Body of pancreas (tissue), 4 donors: ENCODE measurements around the gene COPA. TPM values are rescaled to one million over a fixed set of nuclear protein-coding genes. Genes with fewer than 3 reads are reported as not detected.
"Not testable (repeated sequence)": the region's sequence is repeated elsewhere in the genome, so short reads cannot be mapped to it uniquely, and the experiment has no call there.

Experiments
- ATAC-seq: fragments of 150-250 bp; one replicate; pipeline ENCODE4 v1.9.1; 2016
- DNase-seq, 4 donors: peaks; one replicate each; pipeline ENCODE4 v3.0.0-alpha.2; 2019
- H3K27ac ChIP-seq, 4 donors: fragments of 200-600 bp; sonication (generic); 1 replicate in 3 of 4; 2 replicates in 1 of 4; pipeline versions ENCODE4 v1.5.1 to v1.6.1; 2016 to 2019; ENCODE audit warnings: mild to moderate bottlenecking in 1 of 4, mixed read lengths in 1 of 4, moderate library complexity in 1 of 4
- H3K27me3 ChIP-seq, 2 donors: fragments of 200-600 bp; sonication (generic); one replicate each; pipeline ENCODE4 v1.6.0; 2016; ENCODE audit warnings: mild to moderate bottlenecking in 1 of 2
- H3K36me3 ChIP-seq, 2 donors: fragments of 200-600 bp; sonication (generic); replicated peaks in 1 of 2; 2 replicates each; pipeline ENCODE4 v1.5.1; 2016; ENCODE audit warnings: low read depth in 2 of 2; ENCODE audit not compliant: insufficient read depth in 1 of 2
- H3K4me1 ChIP-seq: fragments of 200-600 bp; sonication (generic); one replicate; pipeline ENCODE4 v1.6.0; 2016
- H3K4me3 ChIP-seq, 2 donors: fragments of 200-600 bp; sonication (generic); 1 replicate in 1 of 2; 2 replicates in 1 of 2; pipeline ENCODE4 v1.5.1; 2016 to 2019
- H3K9me3 ChIP-seq, 3 donors: fragments of 200-600 bp; sonication (generic); 1 replicate in 2 of 3; 2 replicates in 1 of 3; pipeline ENCODE4 v1.5.1; 2016
- POLR2A ChIP-seq, 3 donors: fragments of 450-650 bp; IDR thresholded peaks; one replicate each; pipeline ENCODE4 v1.6.1; 2016; ENCODE audit warnings: antibody characterized with exemption in 3 of 3, mild to moderate bottlenecking in 2 of 3
- WGBS, 2 donors: methylation state at CpG; one replicate each; pipeline ENCODE4 v1.1.5; 2017; 5-methylcytosine and 5-hydroxymethylcytosine counted together
- intact Hi-C: fragments of 100-400 bp; cut with DNase I; formaldehyde crosslinking; loops from one replicate; pipeline ENCODE4 v1.15.1; 2023
- total RNA-seq, 2 donors: library from RNA; depleted of rRNA; stranded (reverse); fragments of >200 nt; gene quantifications; one replicate each; pipeline ENCODE4 v1.1.0, GENCODE V29; 2016
- TF ChIP-seq, protein P1 (sequence below), 7 experiments: fragments of 450-650 bp in 4 of 7; fragments of 200-600 bp in 3 of 7; sonication (generic) in 3 of 7; IDR thresholded peaks; one replicate each; pipeline ENCODE4 v1.5.1; 2016 to 2019; ENCODE audit warnings: antibody characterized with exemption in 7 of 7

COPA gene
- total RNA-seq, 2 donors from 2014 or later = 75.8 to 86.7 TPM

GRCh38 chr1:160293020-160293968 lies 49.8 kb downstream of the COPA start:
- TF ChIP-seq, protein P1, sequence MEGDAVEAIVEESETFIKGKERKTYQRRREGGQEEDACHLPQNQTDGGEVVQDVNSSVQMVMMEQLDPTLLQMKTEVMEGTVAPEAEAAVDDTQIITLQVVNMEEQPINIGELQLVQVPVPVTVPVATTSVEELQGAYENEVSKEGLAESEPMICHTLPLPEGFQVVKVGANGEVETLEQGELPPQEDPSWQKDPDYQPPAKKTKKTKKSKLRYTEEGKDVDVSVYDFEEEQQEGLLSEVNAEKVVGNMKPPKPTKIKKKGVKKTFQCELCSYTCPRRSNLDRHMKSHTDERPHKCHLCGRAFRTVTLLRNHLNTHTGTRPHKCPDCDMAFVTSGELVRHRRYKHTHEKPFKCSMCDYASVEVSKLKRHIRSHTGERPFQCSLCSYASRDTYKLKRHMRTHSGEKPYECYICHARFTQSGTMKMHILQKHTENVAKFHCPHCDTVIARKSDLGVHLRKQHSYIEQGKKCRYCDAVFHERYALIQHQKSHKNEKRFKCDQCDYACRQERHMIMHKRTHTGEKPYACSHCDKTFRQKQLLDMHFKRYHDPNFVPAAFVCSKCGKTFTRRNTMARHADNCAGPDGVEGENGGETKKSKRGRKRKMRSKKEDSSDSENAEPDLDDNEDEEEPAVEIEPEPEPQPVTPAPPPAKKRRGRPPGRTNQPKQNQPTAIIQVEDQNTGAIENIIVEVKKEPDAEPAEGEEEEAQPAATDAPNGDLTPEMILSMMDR (IDR thresholded peaks at IDR 0.05) = no peak
- peaks cover 25 to 71% of the 10 kb centered on the region in 2 donors for H3K36me3 ChIP-seq
- H3K27me3 ChIP-seq = no peaks in the 10 kb centered on the region
- no peak overlapping the region for H3K27ac ChIP-seq
- no peak for ATAC-seq
- DNase-seq = no peak
- no peaks in the 10 kb centered on the region for H3K4me1 ChIP-seq
- WGBS, 2 donors = 82 to 92% methylated on average over 8 of the region's 8 CpGs
- no peaks in the 10 kb centered on the region for H3K9me3 ChIP-seq
- no peak overlapping the region for H3K4me3 ChIP-seq
- intact Hi-C loops = loop anchor here (5.0 to 10.0 kb wide), 2 partner anchors 98 to 191 kb away; partner anchors contain the start of gene CASQ1

- WGBS, 2 donors = 36 to 39% methylated on average over 11 of the region's 11 CpGs
- DNase-seq (peak; percentile 76 to 81 (median 78)), ATAC-seq (peak; percentile 93)
- no peak overlapping the region for H3K27ac ChIP-seq
- H3K27me3 ChIP-seq = no peaks in the 10 kb centered on the region
- H3K9me3 ChIP-seq = no peaks in the 10 kb centered on the region
- intact Hi-C loops = loop anchor here (5.0 to 10.0 kb wide), 2 partner anchors 97 to 189 kb away; partner anchors contain the start of gene CASQ1
- TF ChIP-seq POLR2A (IDR thresholded peaks at IDR 0.05) = no peak
- TF ChIP-seq, protein P1 (IDR thresholded peaks at IDR 0.05) = peak; percentile 65 to 86 (median 80)
- peaks cover 15 to 59% of the 10 kb centered on the region in 2 donors for H3K36me3 ChIP-seq
- H3K4me3 ChIP-seq = no peak overlapping the region
- H3K4me1 ChIP-seq = no peaks in the 10 kb centered on the region
Observed at GRCh38 chr1:160291248-160292220, 51.5 kb downstream of the COPA start.

GRCh38 chr1:160287769-160288168 lies 55.3 kb downstream of the COPA start:
- ATAC-seq, intact Hi-C loops: not testable (repeated sequence)
- 90 to 91% methylated on average over 12 of the region's 12 CpGs for WGBS, 2 donors

GRCh38 chr1:160285506-160285905 lies 57.5 kb downstream of the COPA start:
- intact Hi-C loops = no loop called here
- no peaks in the 10 kb centered on the region for H3K27me3 ChIP-seq
- no peak overlapping the region for H3K4me3 ChIP-seq
- ATAC-seq = no peak
- H3K4me1 ChIP-seq = peaks cover 22% of the 10 kb centered on the region
- H3K9me3 ChIP-seq = no peaks in the 10 kb centered on the region
- H3K36me3 ChIP-seq = peaks cover 0 to 25% of the 10 kb centered on the region in 2 donors
- TF ChIP-seq POLR2A (IDR thresholded peaks at IDR 0.05) = no peak
- TF ChIP-seq, protein P1 (IDR thresholded peaks at IDR 0.05) = no peak
- peak in 1 of 4 donors; percentile 18 for DNase-seq
- H3K27ac ChIP-seq = no peak overlapping the region
- 68 to 82% methylated on average over 17 to 23 of the region's 23 CpGs for WGBS, 2 donors

More at GRCh38 chr1:160287769-160288168, 55.3 kb downstream of the COPA start:
- not testable (repeated sequence) for DNase-seq, H3K9me3 ChIP-seq, H3K27ac ChIP-seq, H3K27me3 ChIP-seq, H3K4me3 ChIP-seq
- Histone ChIP-seq H3K36me3 (peaks cover 0 to 23% of the 10 kb centered on the region in 2 donors), H3K4me1 (peaks cover 22% of the 10 kb centered on the region)
